GM12872 (cell line): ENCODE data around the gene TRPV4.

ENCODE experiments used
- TF ChIP-seq, protein P1 (sequence below): IDR thresholded peaks from 3 replicates; pipeline ENCODE4 v1.5.1; 2011; ENCODE audit warnings: low read depth, mild to moderate bottlenecking, low read length, moderate library complexity; ENCODE audit not compliant: insufficient read depth

Gene TRPV4

DNA sequence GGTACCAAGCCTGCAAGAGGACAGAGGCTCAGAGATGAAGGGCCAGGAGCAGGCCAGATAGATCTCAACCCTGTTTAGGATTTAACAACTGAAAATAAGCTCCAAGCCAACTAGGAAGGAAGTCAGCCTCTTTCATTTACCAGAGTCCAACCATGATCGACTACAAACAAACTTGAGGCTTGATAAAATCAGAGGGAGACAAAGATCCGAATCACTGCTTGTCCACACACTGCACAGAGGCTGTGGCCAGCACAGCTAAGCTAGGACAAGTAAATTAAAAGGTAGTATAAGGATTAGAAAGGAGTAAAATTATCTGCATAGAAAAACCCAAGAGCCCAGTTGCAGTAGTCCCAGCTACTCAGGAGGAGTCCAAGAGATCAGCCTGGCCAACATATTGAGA, 79.2 kb downstream of the TRPV4 start:
- TF ChIP-seq, protein P1, sequence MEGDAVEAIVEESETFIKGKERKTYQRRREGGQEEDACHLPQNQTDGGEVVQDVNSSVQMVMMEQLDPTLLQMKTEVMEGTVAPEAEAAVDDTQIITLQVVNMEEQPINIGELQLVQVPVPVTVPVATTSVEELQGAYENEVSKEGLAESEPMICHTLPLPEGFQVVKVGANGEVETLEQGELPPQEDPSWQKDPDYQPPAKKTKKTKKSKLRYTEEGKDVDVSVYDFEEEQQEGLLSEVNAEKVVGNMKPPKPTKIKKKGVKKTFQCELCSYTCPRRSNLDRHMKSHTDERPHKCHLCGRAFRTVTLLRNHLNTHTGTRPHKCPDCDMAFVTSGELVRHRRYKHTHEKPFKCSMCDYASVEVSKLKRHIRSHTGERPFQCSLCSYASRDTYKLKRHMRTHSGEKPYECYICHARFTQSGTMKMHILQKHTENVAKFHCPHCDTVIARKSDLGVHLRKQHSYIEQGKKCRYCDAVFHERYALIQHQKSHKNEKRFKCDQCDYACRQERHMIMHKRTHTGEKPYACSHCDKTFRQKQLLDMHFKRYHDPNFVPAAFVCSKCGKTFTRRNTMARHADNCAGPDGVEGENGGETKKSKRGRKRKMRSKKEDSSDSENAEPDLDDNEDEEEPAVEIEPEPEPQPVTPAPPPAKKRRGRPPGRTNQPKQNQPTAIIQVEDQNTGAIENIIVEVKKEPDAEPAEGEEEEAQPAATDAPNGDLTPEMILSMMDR = no peak

DNA sequence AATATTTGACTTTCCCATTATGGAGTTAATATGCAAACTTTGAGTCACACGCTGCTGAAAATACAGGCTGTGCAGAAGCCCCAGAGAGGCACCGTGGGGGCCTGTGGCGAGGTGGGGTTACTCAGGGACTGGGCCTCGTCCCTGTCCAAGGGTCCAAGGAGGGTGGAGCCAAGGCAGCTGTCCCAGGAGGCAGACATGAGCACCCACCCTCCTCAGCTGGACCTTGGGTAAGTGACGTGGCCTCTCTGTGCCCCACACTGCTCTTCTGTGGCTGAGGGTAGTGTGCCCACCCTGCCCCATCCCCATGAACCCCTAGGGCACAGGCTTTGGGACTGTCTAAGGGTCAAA, 80.2 kb downstream of the TRPV4 start:
- TF ChIP-seq, protein P1 = no peak

DNA sequence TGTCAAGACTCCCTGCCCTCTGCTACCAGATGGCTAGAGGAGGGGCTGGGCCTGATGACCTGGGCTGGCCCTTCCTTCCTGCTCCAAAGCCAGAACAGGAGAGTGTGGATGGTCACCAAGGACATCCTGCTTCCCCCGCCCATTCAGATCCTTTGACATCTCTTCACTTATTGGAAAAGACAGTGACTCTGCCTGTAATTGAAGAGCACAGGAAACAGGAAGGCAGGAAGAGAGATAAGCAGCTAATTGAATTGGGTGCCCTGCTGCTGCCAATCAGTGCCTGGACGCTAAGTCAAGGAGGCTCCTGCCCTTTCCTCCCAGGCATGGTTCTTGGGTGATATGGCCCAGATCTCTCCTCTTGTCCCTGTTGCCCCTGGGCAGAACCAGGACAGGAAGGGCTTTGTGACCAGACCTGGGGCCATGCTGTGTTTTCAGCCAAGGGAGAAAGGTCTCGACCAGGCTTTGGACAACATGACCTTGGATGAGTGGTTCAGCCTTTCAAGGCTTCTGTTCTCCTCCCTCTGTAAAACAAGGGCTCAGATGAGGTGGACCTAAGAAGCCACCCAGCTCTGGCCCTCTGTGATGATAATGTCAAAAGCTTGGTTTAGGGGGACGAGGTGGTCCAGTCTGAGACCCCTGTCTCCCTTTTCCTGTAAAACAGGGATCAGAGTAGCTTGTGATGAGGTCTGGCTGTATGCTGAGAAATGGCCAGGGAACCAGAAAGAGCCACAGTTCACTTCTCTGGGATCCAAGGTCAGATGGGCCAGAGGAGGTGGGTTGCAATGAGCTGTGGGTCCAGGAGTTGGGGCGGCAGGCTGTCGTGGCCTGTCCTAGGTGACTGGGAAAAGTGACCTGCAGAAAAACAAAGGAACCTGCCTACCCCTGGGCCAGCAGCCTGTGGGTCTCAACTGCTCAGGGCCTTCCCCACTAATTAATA, 80.8 kb downstream of the TRPV4 start:
- TF ChIP-seq, protein P1 = no peak

DNA sequence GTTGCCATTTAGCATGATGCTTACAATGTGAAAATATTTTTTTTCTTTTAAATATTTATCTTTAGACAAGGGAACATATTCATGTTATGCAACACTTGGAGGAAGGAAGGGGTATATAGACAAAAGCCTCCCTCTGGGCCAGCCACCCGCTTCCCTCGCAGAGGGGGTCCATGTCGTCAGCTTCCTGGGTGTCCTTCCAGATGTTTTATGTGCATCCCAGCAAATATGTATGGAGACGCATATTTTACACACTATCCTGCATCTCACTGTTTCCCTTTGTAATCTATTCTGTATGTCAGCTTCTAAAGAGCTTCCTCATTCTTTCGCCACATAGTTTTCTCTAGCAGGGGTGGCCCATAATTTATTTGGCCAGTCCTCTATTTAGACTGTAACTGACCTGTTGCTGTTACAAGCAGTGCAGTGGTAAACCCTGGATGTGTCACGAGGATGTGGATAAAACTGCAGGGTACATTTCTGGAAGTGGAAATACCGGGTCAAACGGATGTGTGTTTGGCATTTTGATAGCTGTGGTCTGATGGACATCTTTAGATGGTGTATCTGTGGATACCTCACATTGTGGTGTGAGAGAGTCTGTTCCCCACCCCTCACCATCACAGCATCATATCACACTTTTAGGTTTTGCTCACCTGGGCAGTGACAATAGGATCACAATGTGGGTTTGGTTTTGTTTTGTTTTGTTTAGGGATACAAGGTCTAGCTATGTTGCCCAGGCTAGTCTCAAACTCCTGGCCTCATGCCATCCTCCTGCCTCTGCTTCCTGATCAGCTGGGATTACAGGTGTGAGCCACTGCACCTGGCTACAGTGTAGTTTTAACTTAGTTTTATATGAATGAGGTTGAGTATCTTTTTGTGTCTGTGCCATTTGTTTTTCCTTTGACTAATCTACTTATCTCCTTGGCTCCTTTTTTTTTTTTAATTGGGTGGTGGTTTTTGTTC, 87.9 kb downstream of the TRPV4 start:
- TF ChIP-seq, protein P1 = no peak

DNA sequence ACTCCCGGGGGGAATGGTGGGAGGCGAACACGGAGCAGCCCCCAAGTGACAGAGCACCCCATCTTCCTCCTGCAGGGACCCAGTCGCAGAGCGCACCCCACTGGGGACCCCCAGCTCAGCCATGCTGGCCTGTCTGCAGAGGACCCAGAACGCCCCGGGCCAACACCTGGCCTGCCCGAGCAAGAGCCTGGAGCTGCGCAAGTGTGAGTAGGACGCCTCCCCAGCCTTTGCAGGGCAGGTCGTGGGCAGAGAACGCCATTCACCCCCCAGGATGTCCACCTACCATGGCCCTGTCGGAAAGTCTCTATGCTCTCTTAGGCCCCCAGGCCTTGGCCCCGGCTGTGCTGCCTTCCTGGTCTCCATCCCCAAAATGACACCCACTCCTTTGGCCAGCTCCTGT, 89.2 kb downstream of the TRPV4 start:
- TF ChIP-seq, protein P1 = no peak

DNA sequence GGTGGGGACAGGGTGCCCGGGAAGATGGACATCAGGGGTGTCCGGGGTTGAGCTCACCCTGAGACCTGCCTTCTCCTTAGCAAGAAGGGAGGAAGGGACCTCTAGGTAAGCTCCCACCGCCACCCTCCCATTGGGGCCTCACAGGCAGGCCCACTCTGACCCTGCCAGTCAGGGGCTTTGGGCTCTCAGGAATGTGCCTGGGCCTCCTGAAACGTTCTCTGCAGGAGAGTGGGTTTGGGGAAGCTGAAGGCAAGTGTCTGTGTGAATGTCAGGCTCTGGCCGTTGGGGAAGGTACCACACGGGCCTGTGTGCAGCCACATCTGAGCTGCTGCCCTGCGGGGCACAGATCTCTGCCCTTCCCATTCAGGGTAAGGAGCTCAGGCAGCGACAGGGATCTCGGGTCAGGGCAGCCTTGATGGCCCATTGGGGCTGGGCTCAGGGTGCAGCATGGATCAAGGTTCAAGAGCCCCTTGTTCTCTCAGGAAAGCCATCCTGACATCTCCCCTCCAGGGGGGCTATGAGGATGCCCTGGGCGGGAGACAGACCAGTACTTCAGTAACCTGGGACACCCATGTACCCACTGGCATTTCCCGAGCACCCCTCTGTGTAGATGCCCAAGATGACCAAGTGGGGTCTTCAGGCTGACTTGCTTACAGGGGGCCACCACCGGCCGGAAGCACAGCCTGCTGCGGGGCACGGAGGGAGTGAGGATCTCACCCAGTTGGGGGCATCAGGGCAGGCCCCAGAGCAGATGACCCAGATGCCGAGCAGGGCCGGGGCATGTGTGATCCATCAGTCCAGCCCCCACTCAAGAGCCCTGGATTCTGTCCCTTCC, 89.9 kb downstream of the TRPV4 start:
- TF ChIP-seq, protein P1 = no peak
